Measurements from ENCODE around the gene TMCC1. TPM values are rescaled to one million over a fixed set of nuclear protein-coding genes. Genes with fewer than 3 reads are reported as not detected.
A peak's percentile ranks its signal among the peaks of the same experiment; 100 is the strongest.

Gene TMCC1
- total RNA-seq, 1 donor from 2014 or later, result 33.4 TPM

DNA sequence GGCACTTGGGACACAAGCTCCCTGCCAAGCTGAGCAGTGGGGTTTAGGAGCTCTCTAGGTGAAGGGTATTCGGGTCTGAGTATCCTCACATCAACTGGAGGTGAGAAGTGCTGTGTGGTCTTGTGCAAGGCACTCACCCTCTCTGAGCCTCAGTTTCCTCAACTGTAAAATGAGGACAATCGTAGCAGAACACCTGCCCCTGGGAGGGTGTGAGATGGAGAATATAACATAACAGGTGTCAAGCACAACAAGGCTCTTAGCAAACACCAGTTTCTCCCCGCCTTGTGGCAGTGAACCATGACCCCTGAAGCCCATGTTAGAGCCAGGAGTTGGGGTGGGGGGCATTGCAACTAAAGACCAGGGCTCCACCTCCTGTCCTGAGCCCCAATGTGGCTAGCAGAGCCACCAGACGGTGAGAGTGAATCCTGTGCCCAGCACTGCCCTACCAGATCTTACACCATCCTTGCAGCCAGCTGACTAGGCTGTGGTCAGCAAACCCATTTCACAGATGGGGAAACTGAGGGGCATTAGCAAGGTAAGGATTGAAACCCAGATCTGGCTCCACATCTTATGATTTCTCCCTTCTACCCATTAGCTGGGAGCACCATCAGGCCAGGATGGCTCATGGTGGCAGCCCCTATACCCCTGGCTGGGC lies 284.4 kb downstream of the TMCC1 start:
- Histone ChIP-seq H3K27me3 (ENCODE audit: low read depth) (no peaks in the 10 kb centered on the region), H3K27ac (peak overlapping the region; percentile 90), H3K36me3 (no peaks in the 10 kb centered on the region), H3K9me3 (no peaks in the 10 kb centered on the region), H3K4me3 (no peak overlapping the region), H3K4me1 (peaks cover 69% of the 10 kb centered on the region)
- no peak for DNase-seq
- ATAC-seq, result no peak
- TF ChIP-seq, protein P1, sequence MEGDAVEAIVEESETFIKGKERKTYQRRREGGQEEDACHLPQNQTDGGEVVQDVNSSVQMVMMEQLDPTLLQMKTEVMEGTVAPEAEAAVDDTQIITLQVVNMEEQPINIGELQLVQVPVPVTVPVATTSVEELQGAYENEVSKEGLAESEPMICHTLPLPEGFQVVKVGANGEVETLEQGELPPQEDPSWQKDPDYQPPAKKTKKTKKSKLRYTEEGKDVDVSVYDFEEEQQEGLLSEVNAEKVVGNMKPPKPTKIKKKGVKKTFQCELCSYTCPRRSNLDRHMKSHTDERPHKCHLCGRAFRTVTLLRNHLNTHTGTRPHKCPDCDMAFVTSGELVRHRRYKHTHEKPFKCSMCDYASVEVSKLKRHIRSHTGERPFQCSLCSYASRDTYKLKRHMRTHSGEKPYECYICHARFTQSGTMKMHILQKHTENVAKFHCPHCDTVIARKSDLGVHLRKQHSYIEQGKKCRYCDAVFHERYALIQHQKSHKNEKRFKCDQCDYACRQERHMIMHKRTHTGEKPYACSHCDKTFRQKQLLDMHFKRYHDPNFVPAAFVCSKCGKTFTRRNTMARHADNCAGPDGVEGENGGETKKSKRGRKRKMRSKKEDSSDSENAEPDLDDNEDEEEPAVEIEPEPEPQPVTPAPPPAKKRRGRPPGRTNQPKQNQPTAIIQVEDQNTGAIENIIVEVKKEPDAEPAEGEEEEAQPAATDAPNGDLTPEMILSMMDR (IDR thresholded peaks at IDR 0.05), result no peak
- intact Hi-C loops (cut with DNase I), result no loop called here

DNA sequence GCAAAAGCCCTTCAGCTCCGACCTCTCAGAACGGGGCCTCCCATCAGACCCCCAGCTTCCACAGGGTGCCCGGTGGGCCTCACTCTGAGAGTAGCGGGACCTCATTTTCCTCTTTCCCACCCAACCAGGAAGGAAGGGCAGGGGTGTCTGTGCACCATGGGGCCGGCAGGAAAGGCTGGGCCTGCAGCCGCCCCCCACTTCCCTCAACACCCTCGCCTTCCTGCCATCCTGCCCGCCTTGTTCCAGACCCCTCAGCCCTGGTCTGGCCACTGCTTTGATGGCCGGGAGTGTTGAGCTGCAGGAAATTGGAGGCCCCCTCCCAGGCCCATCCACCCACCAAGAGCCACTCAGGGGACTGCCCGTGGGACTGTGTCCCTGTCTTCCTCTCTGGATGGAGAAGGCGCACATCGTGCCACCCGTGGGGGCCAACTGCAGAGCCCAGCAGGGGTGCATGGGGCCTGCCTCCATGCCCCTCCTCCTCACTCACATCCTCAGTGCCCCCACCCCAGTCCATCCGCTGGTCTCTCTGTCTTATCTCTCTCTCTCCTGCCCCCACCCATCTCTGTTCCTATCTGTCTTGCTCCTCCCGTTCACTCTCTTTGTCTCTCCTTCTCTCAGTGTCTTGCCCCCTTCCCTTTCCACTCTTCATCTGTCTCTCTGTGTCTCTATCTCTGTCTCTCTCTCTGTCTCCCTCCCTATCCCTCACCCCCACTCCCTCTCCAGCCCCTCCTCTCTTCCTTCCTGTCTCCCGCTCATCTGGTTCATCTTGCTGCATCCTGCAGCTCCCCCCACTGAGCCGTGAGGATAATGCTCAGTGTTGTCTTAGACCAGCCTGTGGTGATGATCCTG lies 285.2 kb downstream of the TMCC1 start:
- Histone ChIP-seq H3K9me3 (no peaks in the 10 kb centered on the region), H3K27me3 (ENCODE audit: low read depth) (no peaks in the 10 kb centered on the region), H3K4me1 (peaks cover 74% of the 10 kb centered on the region), H3K27ac (peak overlapping the region; percentile 90), H3K4me3 (peak overlapping the region; percentile 55), H3K36me3 (no peaks in the 10 kb centered on the region)
- DNase-seq (no peak), ATAC-seq (no peak)
- TF ChIP-seq, protein P1 (IDR thresholded peaks at IDR 0.05), result peak; percentile 19
- intact Hi-C loops (cut with DNase I), result no loop called here

DNA sequence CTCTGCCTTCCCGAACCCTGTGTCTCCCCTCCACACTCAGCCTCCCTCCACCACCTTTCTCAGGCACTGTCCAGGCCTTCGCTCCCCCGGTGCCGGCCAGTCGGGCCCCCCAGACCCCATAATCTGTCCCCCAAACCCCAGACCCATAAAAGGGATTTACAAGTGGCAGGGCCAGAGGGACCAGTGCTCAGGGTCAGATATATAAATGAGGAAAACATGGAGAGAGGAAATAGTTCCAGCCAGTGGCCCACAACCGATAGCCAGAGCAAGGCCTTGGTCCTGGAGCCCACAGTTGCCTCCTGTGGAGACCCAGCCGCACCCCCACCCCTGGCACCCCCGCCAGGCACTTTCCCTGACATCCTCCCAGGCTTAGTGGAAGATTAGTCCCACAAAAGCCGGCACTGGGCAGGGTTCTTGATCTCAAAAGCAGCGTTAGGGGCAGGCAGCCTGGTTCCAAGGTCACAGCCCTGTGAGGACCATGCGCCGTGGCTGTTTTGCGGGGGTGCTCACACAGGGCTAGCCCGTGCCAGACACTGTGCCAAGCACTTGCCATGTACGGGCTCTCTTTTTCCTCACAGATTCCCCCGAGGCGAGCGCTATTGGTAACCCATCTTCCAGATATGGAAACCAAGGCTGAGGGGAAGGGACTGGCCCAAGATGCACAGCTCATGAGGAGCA lies 286.0 kb downstream of the TMCC1 start:
- H3K27ac ChIP-seq, result peak overlapping the region; percentile 90
- H3K4me3 ChIP-seq, result peak overlapping the region; percentile 55
- no peaks in the 10 kb centered on the region for H3K27me3 ChIP-seq (ENCODE audit: low read depth)
- intact Hi-C loops (cut with DNase I), result no loop called here
- TF ChIP-seq, protein P1 (IDR thresholded peaks at IDR 0.05), result no peak
- H3K36me3 ChIP-seq, result no peaks in the 10 kb centered on the region
- peaks cover 74% of the 10 kb centered on the region for H3K4me1 ChIP-seq
- H3K9me3 ChIP-seq, result no peaks in the 10 kb centered on the region
- DNase-seq (no peak), ATAC-seq (no peak)

DNA sequence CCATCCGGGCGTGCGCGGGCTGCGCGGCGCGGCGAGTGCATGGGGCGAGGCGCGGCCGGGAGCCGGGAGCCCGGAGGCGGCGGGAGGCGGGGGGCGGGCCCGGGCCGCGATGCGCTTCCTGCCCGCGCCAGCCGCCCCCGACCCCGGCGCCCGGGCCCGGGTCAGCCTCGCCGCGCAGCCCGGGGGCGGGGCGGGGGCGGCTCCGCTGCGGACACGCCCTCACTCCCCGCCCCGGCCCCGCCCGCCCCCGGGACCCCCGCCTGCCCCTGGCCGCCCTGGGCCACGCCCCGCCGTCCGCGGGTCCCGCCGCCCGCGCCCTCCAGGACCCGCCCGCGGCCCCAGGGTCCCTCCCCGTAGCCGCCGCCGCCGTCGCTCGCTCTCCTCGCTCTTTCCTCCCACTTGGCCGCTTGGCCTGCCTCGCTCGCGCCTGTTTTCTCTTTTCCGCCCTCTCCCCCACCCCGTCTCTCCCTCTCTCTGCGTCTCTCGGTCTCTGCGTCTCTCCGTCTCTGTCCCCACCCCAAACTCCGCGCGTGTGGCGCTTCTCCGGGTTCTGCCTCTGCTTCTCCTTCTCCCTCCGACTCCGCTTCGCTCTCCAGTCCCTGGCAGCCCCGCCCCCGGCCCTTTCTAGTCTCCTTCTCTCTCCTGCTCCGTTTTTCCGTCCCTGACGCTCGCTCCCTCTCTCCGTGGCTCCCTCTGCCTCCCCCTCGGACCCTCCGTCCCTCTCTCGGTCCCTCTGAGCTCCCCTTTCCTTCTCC lies 286.7 kb downstream of the TMCC1 start, which contains the start of gene PLXND1:
Gene PLXND1 (minus strand): TSS at position 41 of the 755 bp plus-strand sequence. CDS start 37 bp downstream, at position 4.
- DNase-seq (peak; percentile 84), ATAC-seq (peak; percentile 74 to 81)
- Histone ChIP-seq H3K9me3 (no peaks in the 10 kb centered on the region), H3K27me3 (ENCODE audit: low read depth) (no peaks in the 10 kb centered on the region), H3K4me1 (peaks cover 74% of the 10 kb centered on the region), H3K36me3 (no peaks in the 10 kb centered on the region), H3K27ac (peak within 1 kb of the TSS; percentile 90), H3K4me3 (peak within 1 kb of the TSS; percentile 70)
- intact Hi-C loops (cut with DNase I), result no loop called here
- TF ChIP-seq, protein P1 (IDR thresholded peaks at IDR 0.05), result no peak

Measured in lower lobe of right lung (tissue), 2 donors.